Activated gamma-delta T cell (primary cell): Measurements from ENCODE around the gene CHM.

Experiments used
- DNase-seq: peaks from one replicate; lab custom pipeline; 2025; lab: John Stamatoyannopoulos, UW

The CHM gene

GRCh38 chrX:85905851-85906250 is 141.5 kb downstream of the CHM start:
- no peak for DNase-seq

- DNase-seq: no peak
These were observed 143.5 kb downstream of the CHM start for GRCh38 chrX:85903692-85904471.

GRCh38 chrX:85897362-85898126 is 149.8 kb downstream of the CHM start:
- no peak for DNase-seq

GRCh38 chrX:85882601-85883000 is 164.8 kb downstream of the CHM start:
- no peak for DNase-seq

- no peak for DNase-seq
These were observed 176.8 kb downstream of the CHM start for GRCh38 chrX:85870585-85870984.

- DNase-seq: no peak
These were observed 182.0 kb downstream of the CHM start for GRCh38 chrX:85865324-85865723.

GRCh38 chrX:85859426-85859825 is 187.9 kb downstream of the CHM start:
- DNase-seq: no peak

GRCh38 chrX:85851418-85851817 is 195.9 kb downstream of the CHM start:
- no peak for DNase-seq

DNA sequence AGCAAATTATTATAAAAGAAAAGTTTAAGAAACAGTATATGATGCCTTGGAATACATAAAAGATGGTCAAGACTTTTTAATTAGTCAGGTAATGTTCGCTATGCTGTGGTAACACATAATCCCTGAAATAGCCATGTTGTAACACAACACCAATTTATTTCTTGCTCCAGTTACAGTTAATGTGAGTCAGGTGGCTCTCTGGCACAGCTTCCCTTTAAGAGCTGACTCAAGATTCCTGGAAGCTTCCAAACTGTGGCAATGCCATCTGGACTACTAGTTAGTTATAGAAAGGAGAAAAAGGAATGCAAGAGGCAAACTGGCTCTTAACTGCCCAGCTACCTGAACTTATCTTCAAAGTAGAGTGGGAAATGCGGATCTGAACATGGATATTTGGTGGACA is 210.5 kb downstream of the CHM start:
- no peak for DNase-seq

DNA sequence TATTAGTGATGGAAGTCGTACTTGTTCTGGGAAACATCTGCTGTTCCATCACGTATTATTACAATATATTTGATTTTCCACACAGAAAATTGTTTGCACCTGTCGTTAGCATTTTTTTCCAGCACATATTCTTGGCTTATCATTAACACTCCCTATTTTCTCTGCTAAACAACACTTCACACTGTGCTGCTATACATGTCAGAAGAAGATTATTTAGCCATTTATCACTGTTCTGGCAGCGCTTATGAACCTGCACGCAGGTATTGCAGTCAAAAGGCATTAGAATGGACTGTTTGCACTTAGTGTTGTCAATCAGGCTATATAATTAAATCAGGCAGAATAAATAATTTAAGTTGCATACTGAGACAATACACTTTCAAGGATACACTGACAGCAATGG is 218.6 kb downstream of the CHM start:
- DNase-seq: no peak

- DNase-seq: no peak
These were observed 232.1 kb downstream of the CHM start for GRCh38 chrX:85815203-85815751.
